Vagina (tissue), 2 donors: ENCODE data around the gene AHNAK. TPM values are rescaled to one million over a fixed set of nuclear protein-coding genes. Genes with fewer than 3 reads are reported as not detected.

Experiments
- DNase-seq, 2 donors: peaks; one replicate each; pipeline ENCODE4 v3.0.0-alpha.2; 2017; ENCODE audit errors: extremely low spot score in 2 of 2
- H3K27ac ChIP-seq: fragments of 200-600 bp; sonication (generic); one replicate; pipeline ENCODE4 v1.5.1; 2019
- H3K27me3 ChIP-seq: fragments of 200-600 bp; sonication (generic); one replicate; pipeline ENCODE4 v1.5.1; 2019
- H3K36me3 ChIP-seq, 2 donors: fragments of 200-600 bp; sonication (generic); one replicate each; pipeline ENCODE4 v1.5.1; 2017 to 2019
- H3K4me1 ChIP-seq: fragments of 200-600 bp; sonication (generic); one replicate; pipeline ENCODE4 v1.5.1; 2019
- H3K4me3 ChIP-seq, 2 donors: fragments of 200-600 bp; sonication (generic); 1 replicate in 1 of 2; 2 replicates in 1 of 2; pipeline ENCODE4 v1.5.1; 2016 to 2019
- H3K9me3 ChIP-seq: fragments of 200-600 bp; sonication (generic); one replicate; pipeline ENCODE4 v1.5.1; 2019
- POLR2A ChIP-seq, 2 donors: fragments of 450-650 bp; IDR thresholded peaks; one replicate each; pipeline ENCODE4 v1.6.1; 2017; ENCODE audit warnings: antibody characterized with exemption in 2 of 2, mild to moderate bottlenecking in 2 of 2, moderate library complexity in 2 of 2
- POLR2AphosphoS5 ChIP-seq, 2 donors: sonication (generic); formaldehyde crosslinking; IDR thresholded peaks; one replicate each; pipeline ENCODE4 v1.9.0; 2017; ENCODE audit warnings: antibody characterized with exemption in 2 of 2, mild to moderate bottlenecking in 2 of 2, low read depth in 1 of 2; ENCODE audit not compliant: insufficient read depth in 1 of 2
- intact Hi-C: fragments of 100-400 bp; cut with DNase I; formaldehyde crosslinking; loops from one replicate; pipeline ENCODE4 v1.15.1; 2023
- total RNA-seq: library from RNA; depleted of rRNA; stranded (reverse); fragments of >200 nt; gene quantifications from one replicate; pipeline ENCODE4 v1.2.3, GENCODE V29; 2016
- TF ChIP-seq, protein P1 (sequence below), 3 experiments: fragments of 450-650 bp in 2 of 3; fragments of 200-600 bp in 1 of 3; sonication (generic) in 1 of 3; IDR thresholded peaks; one replicate each; pipeline ENCODE4 v1.5.1; 2017 to 2019; ENCODE audit warnings: antibody characterized with exemption in 3 of 3, mild to moderate bottlenecking in 2 of 3, moderate library complexity in 2 of 3

The AHNAK gene
- total RNA-seq, 1 donor from 2014 or later: 828 TPM

DNA sequence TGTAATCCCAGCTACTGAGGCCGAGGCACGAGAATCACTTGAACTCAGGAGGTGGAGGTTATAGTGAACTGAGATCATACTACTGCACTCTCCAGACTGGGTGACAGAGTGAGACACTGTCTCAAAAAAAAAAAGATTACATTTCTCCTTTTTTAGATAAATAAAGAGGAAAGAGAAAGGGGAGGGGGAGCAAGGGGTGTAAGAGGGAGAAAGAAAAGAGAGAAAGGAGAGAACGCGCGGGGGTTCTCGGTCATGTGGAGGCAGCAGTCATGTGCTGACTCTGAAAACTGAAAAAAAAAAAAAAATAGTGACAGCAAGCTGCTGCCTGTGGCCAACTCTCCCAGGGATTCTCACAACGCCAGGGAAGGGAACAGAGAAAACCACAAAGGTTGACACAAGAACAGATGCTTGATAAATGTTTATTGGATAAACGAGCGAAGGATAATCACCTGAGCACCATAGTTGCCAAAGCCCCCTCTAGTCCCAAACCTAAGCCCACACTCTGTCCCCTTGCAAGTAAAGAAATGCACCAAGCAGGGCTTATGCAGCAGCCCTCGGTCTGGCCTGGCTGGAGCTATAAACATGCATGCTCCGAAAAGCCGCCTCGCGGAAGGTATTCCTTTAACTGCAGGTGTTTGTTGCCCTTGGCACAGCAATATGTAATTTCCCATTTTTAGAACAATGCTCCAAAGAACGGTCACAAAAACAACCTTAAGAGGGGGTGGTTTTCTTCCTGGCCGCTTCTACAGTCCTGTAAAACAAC, 113.3 kb downstream of the AHNAK start:
- H3K27me3 ChIP-seq: no peaks in the 10 kb centered on the region
- peak overlapping the region; percentile 60 for H3K27ac ChIP-seq
- H3K9me3 ChIP-seq: no peaks in the 10 kb centered on the region
- intact Hi-C loops: no loop called here
- no peak for TF ChIP-seq POLR2AphosphoS5 (IDR thresholded peaks at IDR 0.05; ENCODE audit: insufficient read depth in 1 of 2, low read depth in 1 of 2)
- TF ChIP-seq POLR2A (IDR thresholded peaks at IDR 0.05): no peak
- TF ChIP-seq, protein P1, sequence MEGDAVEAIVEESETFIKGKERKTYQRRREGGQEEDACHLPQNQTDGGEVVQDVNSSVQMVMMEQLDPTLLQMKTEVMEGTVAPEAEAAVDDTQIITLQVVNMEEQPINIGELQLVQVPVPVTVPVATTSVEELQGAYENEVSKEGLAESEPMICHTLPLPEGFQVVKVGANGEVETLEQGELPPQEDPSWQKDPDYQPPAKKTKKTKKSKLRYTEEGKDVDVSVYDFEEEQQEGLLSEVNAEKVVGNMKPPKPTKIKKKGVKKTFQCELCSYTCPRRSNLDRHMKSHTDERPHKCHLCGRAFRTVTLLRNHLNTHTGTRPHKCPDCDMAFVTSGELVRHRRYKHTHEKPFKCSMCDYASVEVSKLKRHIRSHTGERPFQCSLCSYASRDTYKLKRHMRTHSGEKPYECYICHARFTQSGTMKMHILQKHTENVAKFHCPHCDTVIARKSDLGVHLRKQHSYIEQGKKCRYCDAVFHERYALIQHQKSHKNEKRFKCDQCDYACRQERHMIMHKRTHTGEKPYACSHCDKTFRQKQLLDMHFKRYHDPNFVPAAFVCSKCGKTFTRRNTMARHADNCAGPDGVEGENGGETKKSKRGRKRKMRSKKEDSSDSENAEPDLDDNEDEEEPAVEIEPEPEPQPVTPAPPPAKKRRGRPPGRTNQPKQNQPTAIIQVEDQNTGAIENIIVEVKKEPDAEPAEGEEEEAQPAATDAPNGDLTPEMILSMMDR (IDR thresholded peaks at IDR 0.05): no peak
- DNase-seq: no peak
- H3K4me3 ChIP-seq: no peak overlapping the region
- peaks cover 47% of the 10 kb centered on the region for H3K4me1 ChIP-seq
- no peaks in the 10 kb centered on the region for H3K36me3 ChIP-seq

DNA sequence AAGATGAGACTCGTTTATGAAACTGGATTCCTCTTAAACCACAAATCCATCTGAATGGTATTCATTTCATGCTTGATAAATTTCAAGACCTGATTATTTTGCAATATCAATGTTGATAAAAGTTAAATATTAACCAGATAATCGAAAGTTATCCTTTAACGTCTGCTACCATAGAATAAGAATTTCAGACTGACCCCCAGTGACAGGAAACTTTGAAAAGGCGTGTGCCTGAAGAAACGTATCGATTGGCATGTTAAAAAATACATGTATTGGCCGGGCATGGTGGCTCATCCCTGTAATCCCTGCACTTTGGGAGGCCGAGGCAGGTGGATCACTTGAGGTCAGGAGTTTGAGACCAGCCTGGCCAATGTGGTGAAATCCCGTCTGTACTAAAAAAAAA, 113.9 kb downstream of the AHNAK start:
- Histone ChIP-seq H3K27me3 (no peaks in the 10 kb centered on the region), H3K36me3 (no peaks in the 10 kb centered on the region), H3K4me3 (no peak overlapping the region), H3K27ac (peak overlapping the region; percentile 60), H3K4me1 (peaks cover 53% of the 10 kb centered on the region), H3K9me3 (no peaks in the 10 kb centered on the region)
- TF ChIP-seq POLR2A (IDR thresholded peaks at IDR 0.05) (no peak), POLR2AphosphoS5 (IDR thresholded peaks at IDR 0.05; ENCODE audit: insufficient read depth in 1 of 2, low read depth in 1 of 2) (no peak)
- TF ChIP-seq, protein P1 (IDR thresholded peaks at IDR 0.05): no peak
- DNase-seq: no peak
- intact Hi-C loops: no loop called here

DNA sequence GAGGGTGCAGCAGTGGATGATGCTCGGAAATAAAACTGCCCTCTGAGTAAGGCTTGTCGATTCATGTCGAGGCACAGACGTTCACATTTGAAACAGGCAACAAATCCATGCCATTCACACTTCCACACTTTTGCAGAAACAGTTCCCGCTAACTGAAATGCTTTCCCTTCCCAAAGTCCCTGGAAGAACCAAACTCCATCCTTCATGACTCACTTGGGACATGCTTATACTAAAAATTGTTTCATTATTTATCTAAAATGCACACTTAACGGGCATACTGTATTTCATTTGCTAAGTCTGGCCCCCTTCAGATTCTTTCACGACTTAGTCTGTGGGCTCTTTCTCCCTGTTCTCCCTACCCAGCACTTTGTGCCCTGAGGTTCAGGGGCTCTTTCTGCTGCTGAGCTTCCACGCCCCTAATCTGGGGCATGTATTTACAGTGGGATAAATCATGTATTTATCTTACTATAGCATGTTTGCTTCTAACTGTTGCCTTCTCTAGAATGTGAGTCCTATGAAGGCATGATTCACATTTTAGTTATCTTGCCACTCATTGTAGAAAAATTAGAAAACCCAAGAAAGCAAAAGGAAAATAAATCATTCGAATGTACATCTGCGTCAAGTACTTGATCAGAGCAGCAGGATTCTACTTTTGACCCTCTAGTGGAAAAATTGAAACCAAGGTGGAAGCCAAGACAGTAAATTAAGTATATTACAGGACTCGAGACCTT, 115.3 kb downstream of the AHNAK start:
- TF ChIP-seq POLR2A (IDR thresholded peaks at IDR 0.05) (no peak), POLR2AphosphoS5 (IDR thresholded peaks at IDR 0.05; ENCODE audit: insufficient read depth in 1 of 2, low read depth in 1 of 2) (no peak)
- TF ChIP-seq, protein P1 (IDR thresholded peaks at IDR 0.05): no peak
- H3K36me3 ChIP-seq: no peaks in the 10 kb centered on the region
- H3K9me3 ChIP-seq: no peaks in the 10 kb centered on the region
- intact Hi-C loops: no loop called here
- no peaks in the 10 kb centered on the region for H3K27me3 ChIP-seq
- peaks cover 64% of the 10 kb centered on the region for H3K4me1 ChIP-seq
- DNase-seq: no peak
- H3K4me3 ChIP-seq: no peak overlapping the region
- H3K27ac ChIP-seq: peak overlapping the region; percentile 60

DNA sequence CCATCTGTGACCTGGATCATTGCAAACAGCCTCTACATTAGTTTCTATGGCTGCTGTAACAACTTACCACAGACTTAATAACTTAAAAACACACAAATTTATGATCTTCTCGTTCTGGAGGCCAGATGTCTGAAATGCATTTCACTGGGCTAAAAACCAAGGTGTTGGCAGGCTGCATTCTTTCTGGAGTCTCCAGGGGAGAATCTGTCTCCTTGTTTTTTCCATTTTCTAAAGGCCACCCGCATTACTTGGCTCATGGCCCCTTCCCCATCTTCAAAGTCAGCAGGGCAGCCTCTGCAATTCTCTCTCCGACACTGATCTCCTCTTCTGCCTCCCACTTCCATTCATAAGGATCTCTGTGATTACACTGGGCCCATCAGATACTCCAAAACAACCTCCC, 116.2 kb downstream of the AHNAK start:
- no peaks in the 10 kb centered on the region for H3K27me3 ChIP-seq
- TF ChIP-seq POLR2AphosphoS5 (IDR thresholded peaks at IDR 0.05; ENCODE audit: insufficient read depth in 1 of 2, low read depth in 1 of 2) (no peak), POLR2A (IDR thresholded peaks at IDR 0.05) (no peak)
- TF ChIP-seq, protein P1 (IDR thresholded peaks at IDR 0.05): no peak
- H3K9me3 ChIP-seq: no peaks in the 10 kb centered on the region
- H3K4me3 ChIP-seq: no peak overlapping the region
- H3K36me3 ChIP-seq: no peaks in the 10 kb centered on the region
- peaks cover 56% of the 10 kb centered on the region for H3K4me1 ChIP-seq
- H3K27ac ChIP-seq: peak overlapping the region; percentile 60
- DNase-seq: no peak
- intact Hi-C loops: no loop called here
